Progenitor cell of endocrine pancreas (in vitro differentiated cells): Measurements from ENCODE around the gene HIGD2A. TPM values are rescaled to one million over a fixed set of nuclear protein-coding genes. Genes with fewer than 3 reads are reported as not detected.
A peak's percentile ranks its signal among the peaks of the same experiment; 100 is the strongest.

Source experiments
- DNase-seq: peaks from one replicate; pipeline ENCODE4 v3.0.0; 2021; ENCODE audit warnings: low spot score; ENCODE audit not compliant: unreplicated experiment
- H3K27ac Mint-ChIP-seq: 2 replicates; pipeline ENCODE4 v1.8.0; 2021; ENCODE audit warnings: mild to moderate bottlenecking, moderate library complexity, mixed read lengths
- H3K27me3 Mint-ChIP-seq: 2 replicates; pipeline ENCODE4 v1.8.0; 2021; ENCODE audit warnings: mixed read lengths
- H3K36me3 Mint-ChIP-seq: 2 replicates; pipeline ENCODE4 v1.8.0; 2022; ENCODE audit warnings: mixed read lengths; ENCODE audit not compliant: insufficient read depth
- H3K4me1 Mint-ChIP-seq: 2 replicates; pipeline ENCODE4 v1.8.0; 2021; ENCODE audit warnings: low read depth, mixed read lengths
- H3K4me3 Mint-ChIP-seq: 2 replicates; pipeline ENCODE4 v1.8.0; 2021; ENCODE audit warnings: low read depth, mild to moderate bottlenecking, moderate library complexity, mixed read lengths
- H3K9me3 Mint-ChIP-seq: 2 replicates; pipeline ENCODE4 v1.8.0; 2021; ENCODE audit warnings: low read depth, mixed read lengths
- total RNA-seq: library from RNA; stranded (reverse); gene quantifications from 2 replicates; pipeline ENCODE4 v1.2.1, GENCODE V29; 2021
- TF ChIP-seq, protein P1 (sequence below): fragments of 200-600 bp; sonication (generic); IDR thresholded peaks from one replicate; pipeline ENCODE4 v1.5.0; 2021; ENCODE audit warnings: antibody characterized with exemption, mild to moderate bottlenecking; ENCODE audit not compliant: unreplicated experiment

The HIGD2A gene
- total RNA-seq, 1 donor from 2014 or later: 96.8 TPM

DNA sequence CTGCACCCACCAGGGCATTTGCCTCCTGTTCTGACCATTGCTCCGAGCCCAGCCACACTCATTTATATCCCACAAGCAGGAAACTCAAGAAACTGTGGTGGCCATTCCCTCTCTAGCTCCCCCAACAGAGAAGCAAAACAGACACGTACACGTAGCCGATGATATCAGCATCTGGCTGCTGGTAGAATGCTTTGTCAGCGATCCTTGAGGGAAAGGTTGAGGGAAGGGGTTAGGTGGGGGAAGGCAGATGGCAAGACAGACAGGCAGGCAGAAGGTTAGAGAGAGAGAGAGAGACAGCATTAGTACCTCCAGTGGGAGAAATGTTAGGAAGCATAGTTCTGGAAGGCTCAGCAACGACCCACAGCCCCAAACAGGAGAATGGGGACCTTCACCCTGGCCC lies 7.8 kb downstream of the HIGD2A start:
- peaks cover 2% of the 10 kb centered on the region for H3K4me1 Mint-ChIP-seq
- no peaks in the 10 kb centered on the region for H3K27me3 Mint-ChIP-seq
- DNase-seq: no peak
- no peak overlapping the region for H3K4me3 Mint-ChIP-seq
- H3K9me3 Mint-ChIP-seq: no peaks in the 10 kb centered on the region
- peaks cover 3% of the 10 kb centered on the region for H3K36me3 Mint-ChIP-seq
- peak overlapping the region; percentile 72 for H3K27ac Mint-ChIP-seq
- TF ChIP-seq, protein P1, sequence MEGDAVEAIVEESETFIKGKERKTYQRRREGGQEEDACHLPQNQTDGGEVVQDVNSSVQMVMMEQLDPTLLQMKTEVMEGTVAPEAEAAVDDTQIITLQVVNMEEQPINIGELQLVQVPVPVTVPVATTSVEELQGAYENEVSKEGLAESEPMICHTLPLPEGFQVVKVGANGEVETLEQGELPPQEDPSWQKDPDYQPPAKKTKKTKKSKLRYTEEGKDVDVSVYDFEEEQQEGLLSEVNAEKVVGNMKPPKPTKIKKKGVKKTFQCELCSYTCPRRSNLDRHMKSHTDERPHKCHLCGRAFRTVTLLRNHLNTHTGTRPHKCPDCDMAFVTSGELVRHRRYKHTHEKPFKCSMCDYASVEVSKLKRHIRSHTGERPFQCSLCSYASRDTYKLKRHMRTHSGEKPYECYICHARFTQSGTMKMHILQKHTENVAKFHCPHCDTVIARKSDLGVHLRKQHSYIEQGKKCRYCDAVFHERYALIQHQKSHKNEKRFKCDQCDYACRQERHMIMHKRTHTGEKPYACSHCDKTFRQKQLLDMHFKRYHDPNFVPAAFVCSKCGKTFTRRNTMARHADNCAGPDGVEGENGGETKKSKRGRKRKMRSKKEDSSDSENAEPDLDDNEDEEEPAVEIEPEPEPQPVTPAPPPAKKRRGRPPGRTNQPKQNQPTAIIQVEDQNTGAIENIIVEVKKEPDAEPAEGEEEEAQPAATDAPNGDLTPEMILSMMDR: no peak

- Mint-ChIP-seq H3K36me3 (peaks cover 3% of the 10 kb centered on the region), H3K27me3 (no peaks in the 10 kb centered on the region), H3K4me1 (peaks cover 2% of the 10 kb centered on the region), H3K27ac (no peak overlapping the region), H3K9me3 (no peaks in the 10 kb centered on the region), H3K4me3 (no peak overlapping the region)
- DNase-seq: no peak
- TF ChIP-seq, protein P1: no peak
Measured at GRCh38 chr5:176397736-176398420, 9.3 kb downstream of the HIGD2A start.

DNA sequence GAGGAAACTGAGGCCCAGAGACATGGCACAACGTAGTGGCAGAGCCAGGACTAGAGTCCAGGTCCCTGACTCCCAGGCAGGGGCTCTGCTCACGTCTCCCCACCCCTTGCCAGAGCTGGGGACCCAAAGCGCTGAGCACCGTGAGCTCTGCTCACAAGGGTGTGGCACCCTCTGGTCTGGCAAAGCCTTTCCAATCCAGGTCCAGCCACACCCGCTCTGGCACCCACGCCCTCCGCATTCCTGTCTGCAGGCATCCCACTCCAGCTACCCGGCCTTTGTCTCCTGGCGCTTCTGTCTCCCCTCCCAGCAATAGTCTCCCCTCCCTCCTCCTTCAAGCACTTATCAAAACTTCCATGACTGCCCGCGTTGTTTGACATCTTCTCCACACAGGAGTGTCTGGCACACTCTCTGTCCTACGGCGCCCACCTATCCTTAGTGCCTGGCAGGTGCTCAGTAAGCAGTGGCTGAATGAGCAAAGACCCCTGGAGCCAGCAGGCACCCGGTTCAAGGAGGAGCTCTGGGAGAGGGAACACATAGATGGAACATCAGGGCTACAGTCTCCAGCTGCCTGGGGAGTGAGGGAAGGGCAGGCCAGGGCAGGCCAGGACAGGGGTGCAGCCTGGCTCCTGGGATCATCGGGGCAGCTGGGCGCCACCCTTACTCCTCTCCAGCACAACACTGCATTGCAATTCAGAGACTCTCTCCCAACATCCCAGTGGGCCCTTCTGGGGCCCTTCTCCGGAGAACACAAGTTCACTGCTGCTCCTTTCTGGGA lies 12.0 kb downstream of the HIGD2A start:
- H3K36me3 Mint-ChIP-seq: peaks cover 3% of the 10 kb centered on the region
- peaks cover 4% of the 10 kb centered on the region for H3K4me1 Mint-ChIP-seq
- H3K9me3 Mint-ChIP-seq: no peaks in the 10 kb centered on the region
- H3K27me3 Mint-ChIP-seq: no peaks in the 10 kb centered on the region
- H3K27ac Mint-ChIP-seq: peak overlapping the region; percentile 92
- no peak overlapping the region for H3K4me3 Mint-ChIP-seq
- TF ChIP-seq, protein P1: no peak
- no peak for DNase-seq

- Mint-ChIP-seq H3K36me3 (peaks cover 3% of the 10 kb centered on the region), H3K27me3 (no peaks in the 10 kb centered on the region), H3K9me3 (no peaks in the 10 kb centered on the region), H3K4me1 (peaks cover 5% of the 10 kb centered on the region), H3K4me3 (no peak overlapping the region), H3K27ac (no peak overlapping the region)
- no peak for DNase-seq
- TF ChIP-seq, protein P1: no peak
Measured at GRCh38 chr5:176401281-176402205, 13.0 kb downstream of the HIGD2A start.
